Type B pancreatic cell (in vitro differentiated cells): ENCODE measurements around the gene BRD4. TPM values are rescaled to one million over a fixed set of nuclear protein-coding genes. Genes with fewer than 3 reads are reported as not detected.

Experiments used
- DNase-seq: peaks from one replicate; pipeline ENCODE4 v3.0.0; 2021; ENCODE audit warnings: mixed read lengths; ENCODE audit not compliant: unreplicated experiment; ENCODE audit errors: extremely low spot score
- H3K27ac Mint-ChIP-seq: 2 replicates; pipeline ENCODE4 v1.8.0; 2021; ENCODE audit warnings: mild to moderate bottlenecking, mixed read lengths
- H3K27me3 Mint-ChIP-seq: 2 replicates; pipeline ENCODE4 v1.8.0; 2021; ENCODE audit warnings: mixed read lengths
- H3K36me3 Mint-ChIP-seq: 2 replicates; pipeline ENCODE4 v1.8.0; 2021; ENCODE audit warnings: mixed read lengths
- H3K4me1 Mint-ChIP-seq: one replicate; pipeline ENCODE4 v1.8.0; 2021; ENCODE audit warnings: mixed read lengths; ENCODE audit not compliant: unreplicated experiment
- H3K4me3 Mint-ChIP-seq: 2 replicates; pipeline ENCODE4 v1.8.0; 2021; ENCODE audit warnings: mild to moderate bottlenecking, mixed read lengths
- H3K9me3 Mint-ChIP-seq: 2 replicates; pipeline ENCODE4 v1.8.0; 2021; ENCODE audit warnings: mixed read lengths
- CTCF ChIP-seq: fragments of 200-600 bp; sonication (generic); conservative IDR thresholded peaks from 2 replicates; pipeline ENCODE4 v1.5.0; 2021; ENCODE audit warnings: antibody characterized with exemption, mild to moderate bottlenecking
- total RNA-seq: library from RNA; stranded (reverse); gene quantifications from 2 replicates; pipeline ENCODE4 v1.2.1, GENCODE V29; 2021; ENCODE audit warnings: low replicate concordance

Gene BRD4
- total RNA-seq, 1 donor from 2014 or later: 123 TPM

GRCh38 chr19:15305582-15306334 is 26.6 kb downstream of the BRD4 start:
- TF ChIP-seq CTCF: no peak
- Mint-ChIP-seq H3K4me1 (peaks cover 35% of the 10 kb centered on the region), H3K27ac (no peak overlapping the region), H3K27me3 (no peaks in the 10 kb centered on the region), H3K36me3 (peaks cover 17% of the 10 kb centered on the region), H3K4me3 (no peak overlapping the region), H3K9me3 (no peaks in the 10 kb centered on the region)
- DNase-seq: no peak

- H3K27ac Mint-ChIP-seq: peak overlapping the region; percentile 81
- H3K4me1 Mint-ChIP-seq: peaks cover 37% of the 10 kb centered on the region
- TF ChIP-seq CTCF: no peak
- no peaks in the 10 kb centered on the region for H3K27me3 Mint-ChIP-seq
- DNase-seq: no peak
- H3K4me3 Mint-ChIP-seq: peak overlapping the region; percentile 31
- H3K9me3 Mint-ChIP-seq: no peaks in the 10 kb centered on the region
- peaks cover 17% of the 10 kb centered on the region for H3K36me3 Mint-ChIP-seq
These were observed 28.1 kb downstream of the BRD4 start for GRCh38 chr19:15304140-15304705.

GRCh38 chr19:15303105-15303780 is 29.1 kb downstream of the BRD4 start:
- no peak for TF ChIP-seq CTCF
- Mint-ChIP-seq H3K27ac (peak overlapping the region; percentile 81), H3K9me3 (no peaks in the 10 kb centered on the region), H3K4me3 (peak overlapping the region; percentile 31), H3K27me3 (no peaks in the 10 kb centered on the region), H3K36me3 (peaks cover 17% of the 10 kb centered on the region), H3K4me1 (peaks cover 46% of the 10 kb centered on the region)
- no peak for DNase-seq

GRCh38 chr19:15300533-15301197 is 31.7 kb downstream of the BRD4 start:
- peaks cover 11% of the 10 kb centered on the region for H3K36me3 Mint-ChIP-seq
- no peak for TF ChIP-seq CTCF
- peak overlapping the region; percentile 14 for H3K4me3 Mint-ChIP-seq
- peaks cover 62% of the 10 kb centered on the region for H3K4me1 Mint-ChIP-seq
- H3K27ac Mint-ChIP-seq: peak overlapping the region; percentile 59
- DNase-seq: no peak
- no peaks in the 10 kb centered on the region for H3K27me3 Mint-ChIP-seq
- H3K9me3 Mint-ChIP-seq: no peaks in the 10 kb centered on the region

GRCh38 chr19:15299568-15300409 is 32.5 kb downstream of the BRD4 start:
- Mint-ChIP-seq H3K27ac (peak overlapping the region; percentile 91), H3K4me3 (peak overlapping the region; percentile 5), H3K4me1 (peaks cover 69% of the 10 kb centered on the region), H3K36me3 (peaks cover 17% of the 10 kb centered on the region), H3K27me3 (no peaks in the 10 kb centered on the region), H3K9me3 (no peaks in the 10 kb centered on the region)
- no peak for DNase-seq
- no peak for TF ChIP-seq CTCF
